Measurements from ENCODE around the gene COP1.

- TF ChIP-seq POLR2A (IDR thresholded peaks at IDR 0.05), result no peak
- no peak for TF ChIP-seq CTCF (IDR thresholded peaks at IDR 0.05)
Measured at GRCh38 chr1:175935566-175936115, 271.4 kb downstream of the COP1 start.

Data from uterus (tissue), 2 donors.